Lower lobe of right lung (tissue), 2 donors: ENCODE results near the gene TMEM161A. TPM values are rescaled to one million over a fixed set of nuclear protein-coding genes. Genes with fewer than 3 reads are reported as not detected.

Experiments used
- ATAC-seq, 2 donors: fragments of 200-7000 bp; cut with Tn5 transposase; one replicate each; pipeline ENCODE4 v1.9.1; 2020 to 2022; ENCODE audit warnings: mild to moderate bottlenecking in 2 of 2, moderate library complexity in 2 of 2
- DNase-seq: peaks from one replicate; pipeline ENCODE4 v3.0.0-alpha.2; 2020
- H3K27ac ChIP-seq: fragments of 200-600 bp; one replicate; pipeline ENCODE4 v1.8.0; 2022
- H3K27me3 ChIP-seq: fragments of 200-600 bp; one replicate; pipeline ENCODE4 v1.8.0; 2022; ENCODE audit warnings: low read depth
- H3K36me3 ChIP-seq: fragments of 200-600 bp; one replicate; pipeline ENCODE4 v1.8.0; 2022; ENCODE audit warnings: mild to moderate bottlenecking
- H3K4me1 ChIP-seq: fragments of 200-600 bp; one replicate; pipeline ENCODE4 v1.8.0; 2022
- H3K4me3 ChIP-seq: fragments of 200-600 bp; one replicate; pipeline ENCODE4 v1.8.0; 2022; ENCODE audit warnings: mild to moderate bottlenecking
- H3K9me3 ChIP-seq: fragments of 200-600 bp; one replicate; pipeline ENCODE4 v1.8.0; 2022
- intact Hi-C: fragments of 100-400 bp; cut with DNase I; formaldehyde crosslinking; loops from one replicate; pipeline ENCODE4 v1.11.0; 2022
- total RNA-seq: library from RNA; stranded (reverse); fragmentation: NEBNext Ultra II Directional; extraction: Animal tissue kit (Norgen Biotek cat#: 25700); gene quantifications from one replicate; pipeline ENCODE4 v1.2.1, GENCODE V29; 2021
- TF ChIP-seq, protein P1 (sequence below): fragments of 200-600 bp; IDR thresholded peaks from one replicate; pipeline ENCODE4 v1.8.0; 2022; ENCODE audit warnings: antibody characterized with exemption, mild to moderate bottlenecking
- donor health status: DM: no; HTN: yes; CAD: no; lungs with severe emphysema.

Gene TMEM161A
- total RNA-seq, 1 donor from 2014 or later = 28.1 TPM

DNA sequence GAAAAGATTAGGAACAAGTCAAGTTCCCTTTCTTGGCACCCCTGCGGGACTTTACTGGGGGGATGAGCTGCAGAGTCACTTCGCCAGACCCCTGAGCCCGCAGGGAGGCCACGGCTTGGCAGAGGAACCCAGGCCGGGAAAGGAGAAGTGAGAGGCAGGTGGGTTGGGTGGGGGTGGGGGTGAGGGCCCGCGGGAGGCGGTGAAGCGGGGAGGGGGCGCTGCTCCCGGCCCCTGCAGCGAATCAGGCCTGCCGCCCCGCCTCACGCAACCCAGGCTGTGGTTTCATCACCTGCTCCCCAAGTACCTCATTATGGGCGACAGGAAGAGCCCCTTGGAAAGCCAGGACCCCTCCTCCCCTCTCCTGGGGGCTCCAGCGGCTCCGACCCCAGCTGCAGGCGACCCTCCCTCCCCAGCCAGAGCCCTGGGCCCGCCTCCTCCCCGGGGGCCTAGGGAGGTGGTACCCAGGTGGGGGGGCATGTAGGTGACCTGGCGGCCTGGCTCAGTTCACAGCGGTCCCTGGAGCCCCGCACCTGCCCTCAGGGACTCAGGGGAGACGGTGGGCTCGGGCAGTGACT, 22.3 kb upstream of the TMEM161A start:
- intact Hi-C loops = no loop called here
- TF ChIP-seq, protein P1, sequence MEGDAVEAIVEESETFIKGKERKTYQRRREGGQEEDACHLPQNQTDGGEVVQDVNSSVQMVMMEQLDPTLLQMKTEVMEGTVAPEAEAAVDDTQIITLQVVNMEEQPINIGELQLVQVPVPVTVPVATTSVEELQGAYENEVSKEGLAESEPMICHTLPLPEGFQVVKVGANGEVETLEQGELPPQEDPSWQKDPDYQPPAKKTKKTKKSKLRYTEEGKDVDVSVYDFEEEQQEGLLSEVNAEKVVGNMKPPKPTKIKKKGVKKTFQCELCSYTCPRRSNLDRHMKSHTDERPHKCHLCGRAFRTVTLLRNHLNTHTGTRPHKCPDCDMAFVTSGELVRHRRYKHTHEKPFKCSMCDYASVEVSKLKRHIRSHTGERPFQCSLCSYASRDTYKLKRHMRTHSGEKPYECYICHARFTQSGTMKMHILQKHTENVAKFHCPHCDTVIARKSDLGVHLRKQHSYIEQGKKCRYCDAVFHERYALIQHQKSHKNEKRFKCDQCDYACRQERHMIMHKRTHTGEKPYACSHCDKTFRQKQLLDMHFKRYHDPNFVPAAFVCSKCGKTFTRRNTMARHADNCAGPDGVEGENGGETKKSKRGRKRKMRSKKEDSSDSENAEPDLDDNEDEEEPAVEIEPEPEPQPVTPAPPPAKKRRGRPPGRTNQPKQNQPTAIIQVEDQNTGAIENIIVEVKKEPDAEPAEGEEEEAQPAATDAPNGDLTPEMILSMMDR = no peak
- Histone ChIP-seq H3K4me1 (no peaks in the 10 kb centered on the region), H3K27ac (no peak overlapping the region), H3K27me3 (no peaks in the 10 kb centered on the region), H3K4me3 (no peak overlapping the region), H3K9me3 (no peaks in the 10 kb centered on the region), H3K36me3 (no peaks in the 10 kb centered on the region)
- no peak for ATAC-seq
- no peak for DNase-seq

DNA sequence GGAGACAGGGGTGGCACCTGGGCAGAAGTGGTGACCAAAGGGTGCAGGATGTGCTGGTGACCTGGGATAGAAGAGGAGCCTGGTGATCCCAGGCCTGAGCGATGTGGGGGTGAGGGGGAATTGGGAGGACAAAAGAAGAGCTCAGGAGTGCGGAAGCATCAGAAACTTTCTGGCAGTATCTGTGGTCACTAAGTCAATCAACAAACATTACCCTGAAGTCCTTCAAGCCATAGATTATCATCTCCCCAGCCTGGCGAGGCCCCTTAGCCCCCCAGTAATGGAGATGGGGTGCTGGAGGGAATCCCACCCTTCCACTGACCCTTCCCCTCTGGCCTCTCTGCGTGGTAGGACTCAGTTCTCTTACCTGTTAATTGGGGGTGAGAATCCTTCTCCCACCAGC, 21.3 kb upstream of the TMEM161A start:
- H3K4me3 ChIP-seq = no peak overlapping the region
- TF ChIP-seq, protein P1 = no peak
- DNase-seq = no peak
- no peak for ATAC-seq
- no peaks in the 10 kb centered on the region for H3K4me1 ChIP-seq
- no peak overlapping the region for H3K27ac ChIP-seq
- no peaks in the 10 kb centered on the region for H3K9me3 ChIP-seq
- intact Hi-C loops = no loop called here
- H3K27me3 ChIP-seq = no peaks in the 10 kb centered on the region
- no peaks in the 10 kb centered on the region for H3K36me3 ChIP-seq

DNA sequence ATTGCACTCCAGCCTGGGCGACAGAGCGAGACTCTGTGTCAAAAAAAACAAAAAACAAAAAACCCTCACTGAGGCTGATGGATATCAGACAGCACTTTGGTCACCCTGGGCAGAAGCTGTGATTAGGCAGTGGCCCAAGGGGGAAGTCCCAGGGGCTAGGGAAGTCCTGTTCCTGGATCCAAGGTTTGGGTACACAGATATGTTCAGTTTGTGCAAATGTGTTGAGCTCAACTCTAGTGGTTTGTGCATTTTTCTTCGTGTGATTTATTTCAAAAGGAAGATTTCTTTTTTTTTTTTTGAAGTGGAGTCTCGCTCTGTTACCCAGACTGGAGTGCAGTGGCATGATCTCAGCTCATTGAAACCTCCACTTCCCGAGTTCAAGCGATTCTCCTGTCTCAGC, 19.5 kb upstream of the TMEM161A start:
- Histone ChIP-seq H3K27me3 (no peaks in the 10 kb centered on the region), H3K27ac (no peak overlapping the region), H3K4me3 (no peak overlapping the region), H3K36me3 (no peaks in the 10 kb centered on the region), H3K9me3 (no peaks in the 10 kb centered on the region), H3K4me1 (no peaks in the 10 kb centered on the region)
- intact Hi-C loops = no loop called here
- TF ChIP-seq, protein P1 = no peak
- no peak for ATAC-seq
- no peak for DNase-seq

DNA sequence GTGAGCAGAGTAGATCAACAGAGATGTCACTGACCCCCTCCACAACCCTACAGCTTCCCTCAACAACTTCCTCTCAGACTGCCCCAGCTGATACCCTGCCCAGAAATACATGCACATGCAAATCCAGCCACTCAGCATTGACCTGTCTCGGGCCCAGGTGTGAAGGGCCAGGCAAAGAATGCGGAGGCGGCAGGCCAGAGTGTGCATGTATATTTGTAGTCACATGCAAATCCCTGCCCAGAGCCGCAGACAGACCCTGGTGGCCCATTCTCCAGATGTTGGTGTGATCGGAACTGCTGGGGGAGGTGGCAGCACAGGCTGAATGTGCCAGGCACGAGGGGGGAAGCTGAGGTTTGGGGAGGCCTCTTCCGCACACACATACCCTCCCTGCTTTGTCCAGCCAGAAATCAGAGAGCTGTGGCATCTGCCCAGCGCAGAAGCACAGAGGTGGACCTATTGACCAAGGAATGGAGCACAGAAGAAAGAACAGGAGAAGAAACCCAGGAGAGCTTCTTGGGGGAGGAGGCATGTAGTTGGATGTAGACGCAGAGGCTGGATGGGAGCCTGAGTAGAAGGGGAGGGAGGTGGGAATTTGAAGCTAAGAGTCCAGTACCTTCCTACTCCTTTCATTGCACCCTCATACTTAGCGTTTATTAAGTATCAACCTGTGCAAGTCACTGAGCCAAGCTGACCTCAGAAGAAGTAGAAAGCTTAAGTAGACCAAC, 17.4 kb upstream of the TMEM161A start:
- H3K27ac ChIP-seq = no peak overlapping the region
- H3K27me3 ChIP-seq = no peaks in the 10 kb centered on the region
- TF ChIP-seq, protein P1 = no peak
- no peaks in the 10 kb centered on the region for H3K9me3 ChIP-seq
- peak in 1 of 2 donors; percentile 44 for ATAC-seq
- H3K4me1 ChIP-seq = no peaks in the 10 kb centered on the region
- DNase-seq = no peak
- no peaks in the 10 kb centered on the region for H3K36me3 ChIP-seq
- H3K4me3 ChIP-seq = no peak overlapping the region
- intact Hi-C loops = no loop called here

DNA sequence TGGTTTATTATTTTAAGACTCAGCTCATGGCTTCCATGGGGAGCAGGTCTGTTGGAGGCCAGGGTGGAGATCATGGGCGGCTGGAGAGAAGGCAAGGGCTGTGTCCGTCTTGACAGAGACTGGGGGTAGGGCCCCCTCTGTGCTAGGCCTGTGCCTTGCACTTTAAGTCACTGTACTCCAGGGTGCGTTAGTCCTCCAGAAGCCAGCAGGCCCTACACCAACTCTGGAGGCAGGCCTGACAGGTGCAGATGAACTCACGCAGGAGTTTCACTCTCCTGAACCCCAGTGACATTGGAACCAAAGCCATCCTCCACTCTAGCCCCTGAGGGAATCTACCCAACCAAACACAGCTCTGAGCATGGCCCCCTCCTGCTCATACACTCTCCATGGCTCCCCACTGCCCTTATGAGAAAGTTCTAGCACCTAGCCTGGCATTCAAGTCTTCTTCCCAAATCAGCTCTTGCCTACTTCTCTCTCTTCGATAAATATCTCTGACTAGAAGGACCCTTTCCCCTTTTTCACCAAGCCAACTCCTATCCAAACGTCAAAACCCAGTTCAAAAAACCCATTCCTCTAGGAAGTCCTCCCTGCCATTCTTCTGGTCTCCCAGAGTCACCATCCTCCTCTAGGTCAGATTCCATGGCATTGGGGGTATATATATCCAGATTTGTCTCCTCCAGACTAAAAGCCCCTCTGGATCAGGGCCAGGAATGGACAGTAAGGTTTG, 16.7 kb upstream of the TMEM161A start:
- no peak for ATAC-seq
- DNase-seq = no peak
- H3K4me3 ChIP-seq = no peak overlapping the region
- no peaks in the 10 kb centered on the region for H3K9me3 ChIP-seq
- no peak overlapping the region for H3K27ac ChIP-seq
- H3K27me3 ChIP-seq = no peaks in the 10 kb centered on the region
- TF ChIP-seq, protein P1 = no peak
- no peaks in the 10 kb centered on the region for H3K36me3 ChIP-seq
- no peaks in the 10 kb centered on the region for H3K4me1 ChIP-seq
- intact Hi-C loops = no loop called here
